NCI-H226 (cell line): ENCODE data around the gene SUGCT.
"Not testable (repeated sequence)": the region's sequence is repeated elsewhere in the genome, so short reads cannot be mapped to it uniquely, and the experiment has no call there.

ENCODE experiments used
- DNase-seq: peaks from one replicate; pipeline ENCODE4 v3.0.0-alpha.2; 2015

The SUGCT gene

DNA sequence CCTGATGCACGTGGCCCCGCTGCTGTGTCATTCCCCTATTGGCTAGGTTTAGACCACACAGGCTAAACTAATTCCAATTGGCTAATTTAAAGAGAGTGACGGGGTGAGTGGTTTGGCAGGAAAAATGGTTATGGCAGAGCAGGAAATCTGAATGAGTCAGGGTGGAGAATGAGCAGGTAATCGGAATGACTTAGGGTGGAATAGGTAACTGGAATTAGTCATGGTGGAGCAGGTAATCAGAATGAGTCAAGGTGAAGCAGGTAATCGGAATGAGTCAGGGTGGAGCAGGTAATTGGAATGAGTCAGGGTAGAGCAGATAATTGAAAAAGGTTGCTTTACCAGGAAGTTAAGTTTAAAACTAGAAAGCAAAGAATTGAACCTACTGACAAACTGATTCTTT is 7.1 kb downstream of the SUGCT start:
- not testable (repeated sequence) for DNase-seq

DNA sequence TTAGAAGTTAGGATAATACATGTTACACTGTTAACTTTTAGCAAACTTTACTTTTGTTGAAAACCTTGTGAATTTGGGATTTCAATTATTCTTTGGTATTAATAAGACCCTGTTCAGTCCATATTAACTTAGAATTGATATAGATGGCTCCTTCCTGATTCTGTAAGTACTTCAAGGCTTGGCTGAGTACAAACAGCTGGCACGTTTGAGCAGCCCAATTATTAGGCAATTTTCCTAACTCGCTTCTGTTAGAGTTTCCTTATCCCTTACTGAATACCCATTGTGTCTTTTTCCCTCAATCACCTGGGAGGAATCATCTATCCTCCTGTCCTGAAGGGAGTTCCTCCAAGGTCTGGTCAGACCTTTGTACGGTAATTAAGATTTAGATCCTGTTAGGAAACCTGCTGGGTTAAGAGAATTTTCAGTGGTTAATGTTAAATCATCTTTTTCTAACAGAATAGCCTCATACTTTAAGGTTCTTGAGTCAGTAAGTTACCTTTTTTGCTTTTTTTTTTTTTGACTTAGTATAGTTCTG is 10.9 kb downstream of the SUGCT start:
- DNase-seq, result not testable (repeated sequence)

DNA sequence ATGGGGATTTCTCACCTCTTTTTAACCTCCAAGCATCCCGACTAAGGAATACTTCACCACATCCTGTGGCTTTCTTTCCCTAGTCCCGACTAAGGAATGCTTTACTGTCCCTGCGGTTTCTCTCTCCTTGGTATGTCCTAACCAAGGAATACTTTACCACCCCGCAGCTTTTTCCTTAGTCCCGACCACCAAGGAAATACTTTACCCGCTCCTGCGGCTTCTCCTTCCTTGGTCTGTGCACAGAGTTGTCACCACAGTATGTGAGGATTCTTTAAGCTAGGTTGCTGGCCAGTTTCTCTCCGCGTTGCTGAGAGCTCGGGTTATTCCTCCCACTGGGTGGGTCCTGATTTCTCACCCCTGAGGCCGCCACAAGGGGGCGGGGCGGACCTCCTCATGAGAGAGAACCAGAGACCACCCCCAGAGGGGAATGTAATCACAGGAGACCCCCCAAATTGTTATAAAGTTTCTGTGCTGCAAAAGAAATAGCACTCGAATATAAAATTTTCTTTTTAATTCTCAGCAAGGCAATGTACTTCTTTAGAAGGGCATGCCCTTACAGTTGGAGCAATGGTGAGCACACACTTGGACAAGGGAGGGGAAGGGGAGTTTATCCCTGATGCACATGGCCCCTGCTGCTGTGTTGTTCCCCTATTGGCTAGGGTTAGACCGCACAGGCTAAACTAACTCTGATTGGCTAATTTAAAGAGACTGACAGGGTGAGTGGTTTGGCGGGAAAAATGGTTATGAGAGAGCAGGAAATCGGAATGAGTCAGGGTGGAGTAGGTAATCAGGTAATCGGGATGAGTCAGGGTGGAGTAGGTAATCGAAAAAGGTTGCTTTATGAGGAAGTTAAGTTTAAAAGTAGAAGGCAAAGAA is 12.8 kb downstream of the SUGCT start:
- DNase-seq, result no peak

DNA sequence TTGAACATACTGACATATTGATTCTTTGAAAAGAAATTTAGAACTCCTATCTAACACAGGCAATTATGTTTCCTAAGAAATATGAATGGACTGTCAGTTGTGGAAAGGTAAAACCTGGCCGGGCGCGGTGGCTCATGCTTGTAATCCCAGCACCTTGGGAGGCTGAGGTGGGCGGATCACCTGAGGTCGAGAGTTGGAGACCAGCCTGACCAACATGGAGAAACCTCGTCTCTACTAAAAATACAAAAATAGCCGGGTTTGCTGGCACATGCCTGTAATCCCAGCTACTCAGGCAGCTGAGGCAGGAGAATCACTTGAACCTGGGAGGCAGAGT is 13.4 kb downstream of the SUGCT start:
- DNase-seq, result not testable (repeated sequence)

DNA sequence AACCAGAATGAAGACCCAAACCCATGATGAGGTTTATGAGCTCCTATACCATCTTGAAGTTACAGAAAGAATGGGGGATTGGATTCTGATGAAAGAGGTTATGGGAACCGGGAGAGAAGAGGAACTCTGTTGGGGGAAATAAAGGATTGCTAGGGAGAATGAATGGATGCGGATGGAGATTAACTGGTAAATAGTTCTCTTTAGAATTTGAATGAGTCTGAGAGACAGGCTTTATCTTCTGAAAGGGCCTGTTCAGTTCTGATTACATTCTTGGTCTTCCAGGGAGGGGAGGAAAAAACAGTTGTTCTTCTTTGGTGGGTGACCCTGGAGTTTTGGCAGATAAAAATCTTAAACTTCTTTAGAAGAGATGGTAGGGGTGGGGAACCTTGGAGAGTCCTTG is 13.9 kb downstream of the SUGCT start:
- no peak for DNase-seq

DNA sequence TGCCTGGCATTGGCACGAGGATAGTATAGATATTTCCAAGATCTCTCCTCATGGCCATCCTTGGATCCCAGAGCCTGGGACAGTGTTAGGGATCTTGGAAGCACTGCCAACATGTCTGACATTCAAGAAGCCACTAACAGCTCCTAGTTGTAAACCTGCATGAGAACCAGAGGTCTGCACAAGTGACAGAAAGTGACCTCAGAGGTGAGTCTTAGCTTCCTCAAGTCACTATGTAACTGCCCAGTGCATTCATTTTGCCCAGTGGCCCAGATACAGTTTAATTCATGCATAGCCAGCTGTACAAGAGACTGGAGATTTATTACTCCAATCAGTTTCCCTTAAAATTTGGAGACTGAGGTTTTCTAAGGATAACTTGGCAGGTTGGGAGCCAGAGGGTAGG is 16.7 kb downstream of the SUGCT start:
- DNase-seq, result no peak

DNA sequence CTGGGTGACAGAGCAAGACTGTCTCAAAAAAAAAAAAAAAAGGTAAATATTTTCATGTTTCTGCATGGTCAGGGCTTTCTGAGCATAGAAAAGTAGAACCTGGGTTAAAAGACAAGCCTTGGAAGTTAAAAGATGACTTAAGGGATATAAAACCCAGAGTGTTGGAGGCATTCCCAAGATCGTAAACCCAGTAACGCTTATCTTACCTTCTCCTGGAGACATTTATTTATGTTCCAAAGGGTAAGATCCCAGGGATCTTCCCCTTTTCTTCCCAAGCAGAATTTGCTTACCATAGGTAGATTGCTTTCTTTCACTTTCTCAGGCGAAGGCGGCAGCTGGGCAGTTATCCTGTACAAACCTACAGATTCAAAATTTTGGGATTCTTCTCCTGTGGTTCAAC is 22.2 kb downstream of the SUGCT start:
- DNase-seq, result no peak

DNA sequence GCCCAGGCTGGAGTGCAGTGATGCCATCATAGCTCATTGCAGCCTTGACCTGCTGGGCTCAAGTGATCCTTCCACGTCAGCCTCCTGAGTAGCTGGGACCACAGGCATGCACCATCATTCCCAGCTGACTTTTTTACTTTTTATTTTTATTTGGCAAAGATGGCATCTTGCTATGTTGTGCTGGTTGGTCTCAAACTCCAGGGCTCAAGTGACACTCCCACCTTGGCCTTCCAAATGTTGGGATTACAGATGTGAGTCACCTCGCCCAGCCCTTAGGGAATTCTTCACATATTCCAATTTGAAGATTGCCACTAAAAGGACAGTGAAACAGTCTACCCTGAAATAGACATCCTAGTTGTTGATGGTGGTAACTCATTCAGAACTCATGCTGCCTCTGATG is 27.7 kb downstream of the SUGCT start:
- DNase-seq, result no peak

DNA sequence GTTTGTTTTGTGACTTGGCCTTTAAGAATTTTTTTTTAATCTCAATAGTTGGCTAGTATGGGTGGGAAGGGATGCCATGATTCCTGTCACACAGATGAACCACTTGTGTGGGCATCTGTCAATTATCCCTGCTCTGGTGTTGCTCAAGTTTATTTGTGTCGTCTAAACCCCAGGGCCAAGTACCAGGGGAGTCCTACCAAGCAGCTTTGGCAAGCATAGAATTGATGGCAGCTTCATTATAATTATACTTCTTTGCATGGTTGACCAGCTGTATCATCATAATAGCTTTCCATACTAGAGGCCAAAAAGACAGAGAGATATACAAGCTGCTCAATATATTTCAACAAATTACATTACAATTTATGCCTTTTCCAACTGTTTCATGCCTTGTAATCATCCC is 30.4 kb downstream of the SUGCT start:
- no peak for DNase-seq

DNA sequence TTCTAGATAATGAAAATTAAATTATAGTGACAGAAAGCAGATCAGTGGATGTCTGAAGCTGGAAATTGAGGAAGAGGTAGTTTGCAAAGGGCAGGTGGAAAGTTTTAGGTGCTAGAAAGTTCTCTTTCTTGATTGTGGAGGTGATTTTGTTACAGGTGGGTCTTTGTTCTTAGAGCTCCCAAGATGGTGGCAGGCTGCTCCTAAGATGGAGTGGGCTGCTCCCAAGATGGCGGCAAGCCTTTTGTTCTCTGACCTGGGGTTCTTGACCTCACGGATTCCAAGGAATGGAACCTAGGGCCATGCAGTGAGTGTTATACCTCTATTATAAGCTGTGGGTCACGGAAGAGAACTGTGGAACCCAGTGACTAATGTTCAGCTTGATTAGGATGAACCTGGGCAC is 32.5 kb downstream of the SUGCT start:
- DNase-seq, result no peak

DNA sequence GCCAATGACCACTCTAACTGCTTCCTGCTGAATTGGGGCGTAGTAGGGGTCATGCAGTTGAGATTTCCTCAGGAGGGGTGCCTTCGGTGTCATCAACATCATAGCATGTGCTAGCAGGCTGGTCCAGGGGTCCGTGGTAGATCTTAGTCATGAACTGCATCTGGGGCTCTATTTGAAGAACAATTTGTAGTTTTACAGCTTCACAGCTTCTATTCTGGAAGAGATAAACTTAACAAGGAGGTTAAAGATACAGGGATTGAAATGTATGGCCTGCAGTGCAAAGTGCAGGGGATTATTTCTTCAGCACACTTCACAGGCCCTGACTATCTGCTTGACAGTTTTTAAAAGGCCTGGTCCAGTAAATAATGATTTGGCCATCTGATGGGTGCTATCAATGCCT is 33.5 kb downstream of the SUGCT start:
- DNase-seq, result not testable (repeated sequence)

DNA sequence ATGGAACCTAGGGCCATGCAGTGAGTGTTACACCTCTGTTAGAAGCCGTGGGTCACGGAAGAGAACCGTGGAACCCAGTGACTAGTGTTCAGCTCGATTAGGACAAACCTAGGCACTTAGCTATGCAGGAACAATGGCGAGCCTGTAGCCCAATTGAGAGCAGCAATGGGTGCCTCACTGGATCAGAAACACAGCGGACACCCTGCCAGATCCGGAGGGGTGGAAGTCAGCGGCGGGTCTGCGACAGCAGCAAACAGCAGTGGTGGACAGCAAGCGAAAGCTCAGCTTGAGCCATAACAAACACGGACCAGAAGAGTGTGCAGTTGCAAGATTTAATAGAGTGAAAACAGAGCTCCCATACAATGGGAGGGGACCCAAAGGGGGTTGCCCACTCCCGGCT is 38.3 kb downstream of the SUGCT start:
- DNase-seq, result not testable (repeated sequence)

DNA sequence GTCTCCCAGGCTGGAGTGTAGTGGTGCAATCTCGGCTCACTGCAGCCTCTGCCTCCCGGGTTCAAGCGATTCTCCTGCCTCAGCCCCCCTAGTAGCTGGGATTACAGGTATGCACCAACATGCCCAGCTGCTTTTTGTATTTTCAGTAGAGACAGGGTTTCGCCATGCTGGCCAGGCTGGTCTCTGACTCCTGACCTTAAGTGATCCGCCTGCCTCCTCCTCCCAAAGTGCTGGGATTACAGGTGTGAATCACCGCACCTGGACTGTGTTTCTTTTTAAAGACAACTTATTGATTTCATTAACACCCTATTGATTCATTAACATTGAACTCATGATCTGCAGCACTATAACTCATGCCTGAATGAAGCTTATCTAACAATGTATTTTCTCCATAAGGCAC is 40.5 kb downstream of the SUGCT start:
- DNase-seq, result not testable (repeated sequence)

DNA sequence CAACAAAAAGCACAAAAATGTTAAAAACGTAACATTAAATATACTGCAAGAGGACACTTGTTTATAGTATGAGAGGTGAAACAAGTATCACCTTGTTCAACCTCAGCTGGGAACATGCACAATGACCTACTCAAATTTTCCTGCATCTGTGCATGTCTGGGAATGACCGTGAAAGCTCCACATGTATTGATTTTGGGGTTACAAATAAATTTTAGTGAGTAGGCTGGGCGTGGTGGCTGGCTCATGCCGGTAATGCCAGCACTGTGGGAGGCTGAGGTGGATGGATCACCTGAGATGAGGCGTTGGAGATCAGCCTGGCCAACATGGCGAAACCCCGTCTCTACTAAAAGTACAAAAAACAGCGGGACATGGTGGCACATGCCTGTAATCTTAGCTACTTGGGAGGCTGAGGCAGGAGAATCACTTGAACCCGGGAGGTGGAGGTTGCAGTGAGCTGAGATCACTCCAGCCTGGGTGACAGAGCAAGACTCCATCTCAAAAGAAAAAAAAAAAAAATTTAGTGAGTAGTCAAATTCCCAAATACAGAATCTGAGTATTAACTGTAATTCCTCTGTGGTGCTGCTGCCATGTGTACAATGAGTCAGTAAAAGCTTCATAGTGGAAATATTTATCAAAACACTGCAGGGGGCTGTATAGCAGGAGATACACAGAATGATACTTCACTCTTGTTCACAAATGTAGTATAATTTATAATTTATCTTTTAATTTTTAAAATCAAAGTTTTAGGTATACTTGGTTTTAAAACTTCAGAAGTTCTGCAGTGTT is 41.1 kb downstream of the SUGCT start:
- no peak for DNase-seq

DNA sequence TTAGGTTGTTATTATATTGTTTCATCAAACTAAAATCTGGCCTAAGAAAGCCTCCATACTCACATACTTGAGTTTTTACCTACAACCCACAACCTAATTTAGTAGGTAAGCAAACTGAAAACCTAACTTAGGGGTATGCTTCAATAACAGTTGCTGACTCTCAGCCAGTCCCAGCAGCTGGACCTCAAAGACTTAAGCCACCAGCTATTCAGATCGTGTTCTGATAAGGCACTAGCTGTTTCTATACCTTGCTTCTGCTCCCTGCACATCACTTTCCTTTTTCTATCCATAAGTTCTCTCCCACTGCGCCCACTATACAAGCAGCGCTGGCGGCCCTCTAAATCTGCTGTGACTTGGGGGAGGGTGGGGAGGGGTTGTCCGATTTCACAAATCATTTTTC is 42.3 kb downstream of the SUGCT start:
- no peak for DNase-seq

DNA sequence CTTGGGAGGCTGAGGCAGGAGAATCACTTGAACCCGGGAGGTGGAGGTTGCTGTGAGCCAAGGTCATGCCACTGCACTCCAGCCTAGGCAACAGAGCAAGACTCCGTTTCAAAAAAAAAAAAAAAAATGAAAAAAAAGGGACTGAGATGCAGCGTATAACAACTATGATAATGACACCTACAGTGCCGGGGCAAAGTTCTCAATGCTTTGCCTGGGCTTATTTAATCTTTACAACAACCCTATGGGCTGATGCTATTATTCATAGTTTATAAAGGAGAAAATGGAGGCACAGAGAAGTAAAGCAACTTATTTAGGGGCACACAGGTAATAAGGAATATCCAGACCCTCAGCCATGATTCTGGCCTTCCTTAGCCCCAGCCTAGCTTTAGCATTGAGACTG is 47.6 kb downstream of the SUGCT start:
- DNase-seq, result no peak

DNA sequence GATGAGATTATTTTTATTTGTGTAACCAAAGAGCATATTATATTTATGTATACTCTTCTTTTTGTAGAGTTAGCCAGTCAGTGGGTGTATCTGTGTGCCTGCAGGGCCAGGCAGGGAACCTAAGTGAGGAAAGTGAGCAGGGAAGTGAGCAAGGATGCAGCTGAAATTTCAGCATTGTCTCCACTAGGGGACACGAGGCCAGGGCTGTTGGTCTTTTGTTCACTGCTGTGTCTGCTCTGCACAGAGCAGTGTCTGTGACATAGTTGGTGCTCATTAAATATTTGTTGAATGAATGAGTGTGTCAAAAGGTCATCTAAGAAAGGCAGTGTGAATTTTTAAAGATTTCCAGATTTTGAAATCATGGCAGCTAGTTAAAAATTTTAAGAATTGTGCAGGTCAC is 51.8 kb downstream of the SUGCT start:
- no peak for DNase-seq

DNA sequence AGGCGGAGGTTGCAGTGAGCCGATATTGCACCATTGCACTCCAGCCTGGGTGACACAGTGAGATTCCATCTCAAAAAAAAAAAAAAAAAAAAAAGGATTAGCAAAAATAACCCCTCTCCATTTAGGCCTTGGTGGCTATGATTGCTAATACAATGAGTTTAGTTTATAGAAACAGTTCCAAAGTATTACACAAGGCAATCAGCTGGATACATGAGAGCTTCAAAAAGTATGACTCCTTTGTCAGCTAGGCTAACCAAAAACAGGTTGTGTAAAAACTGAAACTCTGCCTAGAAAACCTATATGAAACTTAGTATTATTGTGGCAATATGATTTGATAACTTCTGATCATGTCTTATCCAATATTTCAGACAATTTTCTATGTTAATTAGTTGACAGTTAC is 57.2 kb downstream of the SUGCT start:
- DNase-seq, result no peak

DNA sequence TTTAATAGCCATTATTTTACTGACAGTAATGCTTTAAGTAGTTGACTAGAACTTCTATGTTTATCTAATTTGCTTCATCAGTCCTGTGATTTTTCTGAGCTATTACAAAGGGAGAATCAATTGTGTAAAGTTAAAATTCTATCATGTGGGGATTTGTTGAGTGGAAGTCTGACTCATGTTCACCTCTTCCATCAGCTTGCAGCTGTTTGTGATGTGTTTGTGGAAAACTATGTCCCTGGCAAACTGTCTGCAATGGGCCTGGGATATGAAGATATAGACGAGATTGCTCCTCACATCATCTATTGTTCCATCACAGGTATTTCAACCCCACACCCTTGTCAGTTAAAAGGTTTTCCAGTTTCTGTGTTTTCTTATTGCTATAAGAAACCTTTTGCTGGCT is 59.9 kb downstream of the SUGCT start:
- no peak for DNase-seq

DNA sequence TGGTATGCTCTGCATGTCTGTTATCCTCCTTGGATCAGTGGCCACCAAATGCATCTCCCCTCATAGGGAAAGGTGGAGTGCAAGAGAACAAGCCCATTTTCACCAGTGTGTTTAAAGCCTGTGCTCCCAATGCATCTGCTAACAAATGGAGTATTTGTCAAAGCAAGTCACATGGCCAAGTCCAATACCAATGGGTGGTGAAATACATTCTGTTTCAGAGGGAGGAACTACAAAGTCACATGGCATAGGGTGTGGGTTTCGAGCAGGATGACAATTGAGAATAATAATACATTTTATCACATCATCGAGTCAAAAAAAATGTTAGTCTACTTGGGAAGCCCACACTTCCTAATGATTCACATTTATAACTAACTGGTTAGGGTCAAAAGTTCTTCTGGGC is 62.7 kb downstream of the SUGCT start:
- no peak for DNase-seq

DNA sequence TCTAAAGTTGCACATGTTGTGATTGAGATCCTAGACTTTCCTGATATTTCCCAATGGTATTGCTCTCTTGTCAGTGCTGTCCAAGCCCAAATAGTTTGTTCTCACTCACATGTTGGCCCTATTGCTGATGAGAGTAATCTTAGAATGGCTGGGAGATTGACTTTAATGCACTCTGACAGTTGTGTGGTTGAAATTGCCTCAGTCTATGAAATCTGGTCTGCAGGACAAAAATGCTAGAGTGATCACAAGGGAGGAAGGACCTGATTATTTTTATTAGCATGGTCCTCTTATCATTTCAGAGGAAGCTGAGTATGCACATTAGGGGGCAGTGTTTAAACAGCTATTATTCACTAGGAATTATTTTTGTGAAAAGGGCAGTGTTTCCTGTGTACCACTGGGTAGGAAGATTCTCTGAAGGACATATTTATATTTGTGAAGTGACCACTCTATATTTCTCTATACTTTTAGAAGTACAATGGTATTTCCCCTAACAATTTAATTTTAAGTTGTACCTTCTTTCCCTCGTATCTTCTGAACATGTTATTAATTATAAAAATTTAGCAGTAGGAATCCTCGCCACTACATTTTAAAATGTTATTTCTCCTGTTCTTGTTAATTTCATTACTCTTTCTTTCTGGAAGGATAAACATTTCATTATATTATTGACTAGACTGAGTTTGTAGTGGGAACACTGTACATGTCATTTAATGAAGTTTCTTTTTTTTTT is 64.4 kb downstream of the SUGCT start:
- DNase-seq, result peak; percentile 61

DNA sequence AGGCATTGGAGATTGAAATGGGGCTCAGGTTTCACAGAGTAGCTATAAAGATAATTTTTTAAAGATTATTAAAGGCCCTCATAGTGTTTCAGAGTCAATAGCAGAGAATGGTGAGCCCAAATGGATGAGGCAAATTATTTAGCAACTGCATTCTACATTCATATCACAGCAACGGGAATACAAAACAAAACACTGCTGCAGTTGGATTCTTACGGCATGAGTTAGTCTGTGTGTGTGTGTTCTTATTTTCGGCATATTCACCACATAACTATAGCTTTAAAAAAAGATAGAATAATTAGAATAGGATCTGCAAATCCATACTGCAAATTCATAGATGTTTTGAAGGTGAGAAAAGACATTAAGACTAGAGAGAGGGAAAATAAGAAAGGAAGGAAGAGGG is 66.0 kb downstream of the SUGCT start:
- peak; percentile 13 for DNase-seq

DNA sequence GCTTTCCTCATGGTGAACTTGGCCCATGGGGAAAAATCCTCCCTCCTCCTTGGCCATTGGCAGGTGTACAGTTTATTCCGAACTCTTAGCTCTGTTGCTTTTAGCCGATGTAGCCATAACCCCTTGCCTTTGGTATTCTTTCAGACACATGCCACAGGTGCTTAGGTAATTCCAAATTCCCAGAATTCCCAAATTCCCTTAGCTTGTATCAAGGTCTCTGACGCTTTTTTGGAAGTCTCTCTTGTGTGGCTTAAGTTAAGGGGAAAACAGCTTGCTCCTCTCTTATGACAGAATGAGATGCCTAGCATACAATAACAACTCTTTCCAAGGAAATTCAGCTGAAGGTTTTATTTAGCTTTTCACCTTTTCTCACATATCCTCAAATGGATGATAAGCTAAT is 68.0 kb downstream of the SUGCT start:
- DNase-seq, result peak; percentile 43

DNA sequence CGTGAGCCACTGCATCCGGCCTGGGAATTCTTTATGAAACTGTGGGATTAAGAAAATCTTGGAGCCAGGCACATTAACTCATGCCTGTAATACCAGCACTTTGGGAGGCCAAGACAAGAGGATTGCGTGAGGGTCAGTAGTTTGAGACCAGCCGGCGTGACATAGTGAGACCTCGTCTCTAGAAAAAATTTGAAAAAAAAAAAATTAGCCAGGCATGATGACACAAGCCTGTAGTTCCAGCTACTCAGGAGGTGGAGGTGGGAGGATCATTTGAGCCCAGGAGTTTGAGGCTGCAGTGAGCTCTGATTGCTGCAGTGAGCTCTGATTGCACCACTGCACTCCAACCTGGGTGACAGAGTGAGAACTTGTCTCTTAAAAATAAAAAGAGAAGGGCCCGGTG is 69.8 kb downstream of the SUGCT start:
- DNase-seq, result no peak
